NCI-H524 (cell line): ENCODE results near the gene SCML2.
A peak's percentile ranks its signal among the peaks of the same experiment; 100 is the strongest.
"Not testable (repeated sequence)": the region's sequence is repeated elsewhere in the genome, so short reads cannot be mapped to it uniquely, and the experiment has no call there.

Experiments used
- DNase-seq, 2 experiments: peaks; one replicate each; lab custom pipeline; 2025; lab: John Stamatoyannopoulos, UW

Gene SCML2

DNA sequence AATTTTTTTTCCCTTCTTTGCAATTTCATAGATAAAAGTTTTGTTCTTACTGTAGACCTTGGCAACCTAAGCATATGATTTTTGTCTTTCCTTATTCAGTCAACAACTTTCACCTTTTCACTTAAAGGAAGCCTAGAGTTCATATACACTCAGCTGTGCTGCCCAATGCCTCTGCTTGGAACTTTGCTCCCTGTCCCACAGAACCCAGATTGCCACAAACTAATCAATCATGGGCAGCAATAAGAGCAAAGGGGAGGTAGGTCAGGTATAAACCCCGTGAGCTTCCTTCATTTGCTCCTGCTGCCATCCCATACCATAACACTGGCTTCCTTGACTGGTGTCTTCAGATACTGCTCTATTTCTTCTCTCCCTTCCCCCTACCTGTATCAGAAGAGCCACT, 82.8 kb downstream of the SCML2 start:
- DNase-seq: no peak

DNA sequence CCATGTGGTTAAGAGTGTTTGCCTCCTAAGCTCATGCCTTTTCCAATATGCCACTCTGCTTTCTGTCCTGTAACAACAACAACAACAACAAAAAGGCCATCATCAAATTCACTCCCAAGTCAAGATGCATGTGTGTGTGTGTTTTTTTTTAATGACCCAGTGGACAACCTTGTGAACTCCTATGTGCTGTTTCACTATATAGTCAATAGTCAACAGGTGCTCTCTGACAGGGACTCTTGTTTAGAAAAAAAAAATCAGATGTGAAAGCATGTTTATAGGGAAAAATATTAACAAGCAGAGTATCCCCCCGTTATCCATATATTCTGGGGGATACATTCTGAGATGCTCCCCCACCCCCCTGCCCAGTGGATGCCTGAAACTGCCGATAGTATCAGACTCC, 83.2 kb downstream of the SCML2 start:
- no peak for DNase-seq

- no peak for DNase-seq
These were observed 99.4 kb downstream of the SCML2 start for GRCh38 chrX:18255059-18255458.

GRCh38 chrX:18252644-18253359, 101.7 kb downstream of the SCML2 start:
- DNase-seq: no peak

- DNase-seq: not testable (repeated sequence)
These were observed 124.8 kb downstream of the SCML2 start for GRCh38 chrX:18229646-18230045.

- no peak for DNase-seq
These were observed 126.4 kb downstream of the SCML2 start for GRCh38 chrX:18228069-18228468.

DNA sequence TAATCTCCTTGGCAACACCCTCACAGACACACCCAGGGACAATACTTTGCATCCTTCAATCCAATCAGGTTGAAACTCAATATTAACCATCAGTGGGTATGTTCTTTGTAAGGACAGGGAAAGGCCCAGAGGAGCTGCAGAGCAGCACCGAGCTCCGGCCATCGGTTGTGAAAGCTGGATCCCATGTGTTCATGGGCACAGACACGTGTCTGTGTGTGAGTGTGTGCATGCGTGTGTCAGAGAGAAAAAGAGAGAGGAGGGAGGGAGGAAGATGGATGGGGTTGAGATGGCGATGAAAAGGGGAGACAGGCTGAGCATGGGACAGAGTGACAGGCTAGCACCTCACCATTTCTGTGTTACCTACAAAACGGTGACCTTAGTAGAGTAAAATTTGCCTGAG, 127.0 kb downstream of the SCML2 start:
- no peak for DNase-seq

- DNase-seq: no peak
These were observed 133.7 kb downstream of the SCML2 start, which contains the start of gene BEND2 for GRCh38 chrX:18220786-18221185. Gene BEND2, minus strand, starts transcription at chrX:18220886. Its CDS starts 136 bp downstream, at chrX:18220750.

GRCh38 chrX:18210470-18210869, 144.0 kb downstream of the SCML2 start:
- peak in 1 of 2 experiments; percentile 35 for DNase-seq

DNA sequence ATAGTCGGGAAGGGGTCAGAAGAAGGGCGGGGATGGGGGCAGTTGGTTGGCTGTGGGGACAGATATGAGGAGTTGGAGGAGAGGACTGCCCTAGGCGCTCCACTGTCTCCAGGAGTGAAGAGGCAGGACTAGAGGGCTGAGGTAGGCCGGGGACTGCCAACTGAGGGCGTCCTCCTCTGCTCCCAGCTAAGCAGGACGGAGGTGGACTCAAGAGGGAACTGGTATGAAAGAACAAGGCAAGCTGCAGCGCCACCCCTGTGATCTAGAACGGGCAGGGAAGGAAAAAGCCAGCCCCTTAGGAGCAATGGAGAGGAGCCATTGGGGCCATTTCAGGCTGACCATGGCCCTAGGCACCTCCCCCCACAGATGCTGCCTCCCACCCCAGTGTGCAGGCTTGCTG, 147.8 kb downstream of the SCML2 start:
- DNase-seq: no peak

- DNase-seq: no peak
These were observed 150.9 kb downstream of the SCML2 start for GRCh38 chrX:18203631-18204030.

DNA sequence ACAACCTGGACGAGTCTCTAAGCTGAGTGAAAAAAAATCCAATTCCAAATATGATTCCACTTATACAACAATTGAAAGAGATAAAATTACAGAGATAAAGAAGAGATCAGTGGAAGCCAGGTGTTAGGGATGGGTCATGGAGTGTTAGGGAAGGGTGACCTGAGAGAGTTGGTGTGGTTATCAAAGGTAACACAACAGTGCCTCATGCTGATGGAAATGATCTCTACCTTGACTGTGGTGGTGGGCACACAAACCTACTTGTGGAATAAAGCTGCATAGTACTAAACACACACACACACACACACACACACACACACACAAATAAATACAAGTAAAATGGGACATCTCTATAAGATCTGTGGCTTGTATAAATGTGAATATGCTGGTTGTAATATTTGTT, 159.8 kb downstream of the SCML2 start:
- DNase-seq: peak in 1 of 2 experiments; percentile 16
